A549 treated with CpdA at 1 μM for 4 hours (cell line): ENCODE measurements around the gene ZNF253. TPM values are rescaled to one million over a fixed set of nuclear protein-coding genes. Genes with fewer than 3 reads are reported as not detected.

Experiments used
- total RNA-seq: library from RNA; stranded (reverse); fragments of 200-300 nt; extraction: Qiagen RNA extraction; gene quantifications from 5 replicates; pipeline ENCODE4 v1.2.3, GENCODE V29; 2022; ENCODE audit warnings: low read depth

The ZNF253 gene
- not detected in 5 replicates for total RNA-seq

DNA sequence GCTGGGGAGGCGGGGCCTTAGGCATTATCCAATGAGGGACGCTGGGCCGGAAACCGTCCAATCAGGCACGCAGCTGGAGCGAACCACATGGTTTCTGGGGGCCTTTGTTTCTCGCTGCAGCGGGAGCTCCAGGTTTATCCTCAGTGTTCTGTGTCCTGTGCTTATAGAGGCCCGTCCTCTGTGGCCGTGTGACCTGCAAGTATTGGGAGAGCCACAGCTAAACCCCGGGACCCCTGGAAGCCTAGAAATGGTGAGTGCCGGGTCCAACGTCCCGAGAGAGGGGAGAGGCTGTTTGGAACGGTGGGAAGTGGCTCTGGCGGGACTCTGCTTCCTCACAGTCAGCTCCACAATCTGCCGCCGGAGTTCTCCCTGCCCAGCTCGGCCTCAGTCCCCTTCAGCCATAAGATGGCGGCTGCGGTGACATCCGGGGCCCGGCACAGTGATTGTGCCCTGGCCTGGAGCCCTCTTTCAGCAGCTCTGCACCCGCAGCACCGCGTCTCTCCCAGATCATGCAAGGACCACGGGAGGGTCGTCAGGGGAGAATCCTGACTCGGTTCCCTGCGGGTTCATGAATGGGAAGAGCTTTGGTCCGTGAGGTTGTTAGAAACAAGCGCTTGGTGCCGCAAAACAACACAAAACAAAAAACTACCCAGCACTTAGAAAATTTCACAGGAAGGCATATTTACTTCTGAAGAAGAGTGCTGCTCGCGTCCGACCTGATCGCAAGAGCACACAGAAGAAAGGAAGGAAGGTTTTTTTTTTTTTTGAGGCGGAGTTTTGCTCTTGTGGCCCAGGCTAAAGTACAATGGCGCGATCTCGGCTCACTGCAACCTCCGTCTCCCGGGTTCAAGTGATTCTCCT is at the start of gene ZNF253:
TSS of gene ZNF253 (plus strand) at position 133 of the 861 bp plus-strand sequence. CDS start at position 248, 115 bp downstream.

DNA sequence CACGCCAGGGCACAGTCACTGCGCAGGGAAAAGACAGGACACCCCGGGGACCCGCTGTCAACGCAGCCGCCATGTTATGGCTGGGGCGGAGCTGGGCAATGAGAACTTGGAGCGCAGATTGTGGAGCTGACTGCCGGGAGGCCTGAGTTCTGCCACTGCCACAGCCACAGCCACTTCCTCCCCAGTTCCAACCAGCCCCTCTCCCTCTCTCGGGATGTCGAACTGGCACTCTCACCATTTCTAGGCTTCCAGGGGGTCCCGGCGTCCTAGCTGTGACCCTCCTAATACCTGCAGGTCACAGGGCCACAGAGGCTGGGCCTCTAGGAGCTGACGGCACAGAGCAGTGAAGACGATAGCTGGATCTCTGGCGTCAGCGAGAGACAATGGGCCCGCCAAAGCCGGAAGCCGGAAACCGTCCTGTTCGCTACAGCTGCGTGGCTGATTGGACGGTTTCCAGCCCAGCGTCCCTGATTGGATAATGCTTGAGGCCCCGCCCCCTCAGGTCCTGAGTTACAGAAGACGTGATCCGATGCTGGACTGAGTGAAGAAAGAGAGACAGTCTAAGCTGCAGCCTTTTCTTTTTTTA is 44.2 kb upstream of the ZNF253 start, which contains the start of gene ZNF506:
TSS of gene ZNF506 (minus strand) at position 385 of the 586 bp plus-strand sequence. CDS start at position 238, 147 bp downstream.

DNA sequence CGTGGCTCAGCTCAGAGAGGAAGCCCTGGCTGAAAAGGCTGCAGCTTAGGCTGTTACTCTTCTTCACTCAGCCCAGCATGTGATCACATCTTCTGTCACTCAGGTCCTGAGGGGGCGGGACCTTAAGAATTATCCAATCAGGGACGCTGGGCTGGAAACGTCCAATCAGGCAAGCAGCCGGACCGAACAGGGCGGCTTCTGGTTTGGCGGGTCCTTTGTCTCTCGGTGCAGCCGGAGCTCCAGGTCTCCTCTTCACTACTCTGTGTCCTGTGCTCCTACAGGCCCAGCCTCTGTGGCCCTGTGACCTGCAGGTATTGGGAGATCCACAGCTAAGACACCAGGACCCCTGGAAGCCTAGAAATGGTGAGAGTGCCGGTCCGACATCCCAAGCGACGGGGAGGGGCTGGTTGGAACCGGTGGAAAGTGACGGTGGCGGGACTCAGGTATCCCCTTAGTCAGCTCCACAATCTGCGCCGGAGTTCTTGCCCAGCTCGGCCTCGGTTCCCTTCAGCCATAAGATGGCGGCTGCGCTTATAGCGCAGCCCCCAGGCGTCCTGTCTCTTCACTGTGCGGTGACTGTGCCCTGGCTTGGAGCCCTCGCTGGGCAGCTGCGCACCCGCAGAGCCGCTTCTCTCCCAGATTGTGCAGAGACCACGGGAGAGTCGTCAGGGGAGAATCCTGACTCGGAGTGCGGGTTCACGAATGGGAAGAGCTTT is 35.2 kb downstream of the ZNF253 start, which contains the start of gene ZNF93:
TSS of gene ZNF93 (plus strand) at position 218 of the 716 bp plus-strand sequence. CDS start at position 361, 143 bp downstream.

Other genes with a start within 250 kb of the ZNF253 start
- 1.3 to 1.6 TPM (median 1.4 TPM) in 5 replicates for gene PBX4, start 247.2 kb upstream of the ZNF253 start, total RNA-seq
- gene LPAR2, start 237.7 kb upstream of the ZNF253 start, total RNA-seq, result 3.3 to 4.1 TPM (median 4.0 TPM) in 5 replicates
- gene GMIP, start 222.2 kb upstream of the ZNF253 start, total RNA-seq, result 4.1 to 6.7 TPM (median 5.2 TPM) in 5 replicates
- 22.5 to 35.4 TPM (median 33.4 TPM) in 5 replicates for gene ATP13A1, start 202.2 kb upstream of the ZNF253 start, total RNA-seq
- 4.3 to 6.9 TPM (median 4.5 TPM) in 5 replicates for gene ZNF101, start 197.0 kb upstream of the ZNF253 start, total RNA-seq
- 1.8 to 2.4 TPM (median 1.9 TPM) in 5 replicates for gene ZNF14, start 132.8 kb upstream of the ZNF253 start, total RNA-seq
- gene ZNF506, start 44.1 kb upstream of the ZNF253 start, total RNA-seq, result 0.06 to 0.36 TPM (median 0.08 TPM) in 4 of 5 replicates, not detected in the other
- gene ZNF93, start 35.1 kb downstream of the ZNF253 start, total RNA-seq, result not detected in 5 replicates
- gene ZNF682, start 173.6 kb downstream of the ZNF253 start, total RNA-seq, result not detected in 5 replicates
- not detected in 5 replicates for gene ZNF90, start 212.1 kb downstream of the ZNF253 start, total RNA-seq